A673 (cell line): Measurements from ENCODE around the gene ANAPC10. TPM values are rescaled to one million over a fixed set of nuclear protein-coding genes. Genes with fewer than 3 reads are reported as not detected.

Source experiments
- BruUV-seq: library from RNA; stranded (reverse); fragments of 400-500 nt; replicated peaks from 2 replicates; lab custom pipeline; 2021; lab: Mats Ljungman, UMichigan
- CTCF ChIA-PET: fragments of 300-600 bp; sonication (Branson Sonifier 250); formaldehyde crosslinking; loops from one replicate; lab custom pipeline; 2022; ENCODE audit warnings: antibody characterized with exemption; lab: Charles Lee
- POLR2A ChIA-PET: fragments of 300-600 bp; sonication (Branson Sonifier 250); formaldehyde crosslinking; loops from one replicate; lab custom pipeline; 2022; ENCODE audit warnings: antibody characterized with exemption; ENCODE audit not compliant: low non-redundant PET; lab: Charles Lee
- DNase-seq: peaks from one replicate; pipeline ENCODE4 v3.0.0-alpha.2; 2015; ENCODE audit warnings: low spot score
- H3K27ac ChIP-seq: fragments of 200-600 bp; sonication (generic); 2 replicates; pipeline ENCODE4 v1.5.1; 2016; ENCODE audit warnings: mixed run types, low read depth, mild to moderate bottlenecking, mixed read lengths, antibody characterized with exemption, low read length; ENCODE audit not compliant: poor library complexity, severe bottlenecking
- H3K27me3 ChIP-seq: fragments of 200-600 bp; sonication (generic); replicated peaks from 2 replicates; pipeline ENCODE4 v1.6.1; 2017; ENCODE audit warnings: mixed run types, low read depth, mild to moderate bottlenecking, mixed read lengths, antibody characterized with exemption, low read length; ENCODE audit not compliant: insufficient read depth, poor library complexity
- H3K36me3 ChIP-seq: fragments of 200-600 bp; sonication (generic); 2 replicates; pipeline ENCODE4 v1.6.1; 2016; ENCODE audit warnings: mixed run types, mild to moderate bottlenecking, mixed read lengths, antibody characterized with exemption, low read length; ENCODE audit not compliant: insufficient read depth, poor library complexity, severe bottlenecking
- H3K4me1 ChIP-seq: fragments of 200-600 bp; sonication (generic); 2 replicates; pipeline ENCODE4 v1.6.1; 2017; ENCODE audit warnings: mixed run types, mild to moderate bottlenecking, mixed read lengths, antibody characterized with exemption, low read length; ENCODE audit not compliant: insufficient read depth, poor library complexity, severe bottlenecking
- H3K4me3 ChIP-seq: fragments of 200-600 bp; sonication (generic); 2 replicates; pipeline ENCODE4 v1.5.1; 2016; ENCODE audit warnings: low read depth, mixed run types, mild to moderate bottlenecking, mixed read lengths, low read length; ENCODE audit not compliant: poor library complexity, severe bottlenecking
- H3K9me3 ChIP-seq: fragments of 200-600 bp; sonication (generic); 2 replicates; pipeline ENCODE4 v1.6.1; 2016; ENCODE audit warnings: mixed run types, low read depth, mild to moderate bottlenecking, mixed read lengths, antibody characterized with exemption, low read length; ENCODE audit not compliant: poor library complexity, severe bottlenecking
- CTCF ChIP-seq: fragments of 300-800, 200-600 bp; sonication (generic); conservative IDR thresholded peaks from 2 replicates; pipeline ENCODE4 v1.5.1; 2017; ENCODE audit warnings: low read depth, mild to moderate bottlenecking, antibody characterized with exemption, low read length, moderate library complexity, mixed read lengths
- EZH2 ChIP-seq: fragments of 200-600 bp; sonication (generic); IDR thresholded peaks from 2 replicates; pipeline ENCODE4 v1.6.1; 2017; ENCODE audit warnings: borderline replicate concordance, low read depth, mild to moderate bottlenecking, mixed read lengths, antibody characterized with exemption, low read length; ENCODE audit not compliant: poor library complexity, severe bottlenecking
- intact Hi-C: fragments of 100-400 bp; cut with micrococcal nuclease; formaldehyde crosslinking; loops from one replicate; pipeline ENCODE4 v1.10.0; 2022; ENCODE audit not compliant: unreplicated experiment
- total RNA-seq: library from RNA; stranded (reverse); gene quantifications from 2 replicates; pipeline ENCODE4 v1.2.3, GENCODE V29; 2021

Gene ANAPC10
- total RNA-seq, 1 experiment from 2014 or later, result 30.5 TPM

GRCh38 chr4:144948009-144948408 is 150.0 kb downstream of the ANAPC10 start:
- ChIA-PET POLR2A (no interaction called here), CTCF (no interaction called here)
- Histone ChIP-seq H3K27ac (no peak overlapping the region), H3K9me3 (peaks cover 6% of the 10 kb centered on the region), H3K4me3 (no peak overlapping the region), H3K27me3 (no peaks in the 10 kb centered on the region), H3K36me3 (no peaks in the 10 kb centered on the region), H3K4me1 (no peaks in the 10 kb centered on the region)
- no peak for DNase-seq
- intact Hi-C loops, result no loop called here
- BruUV-seq, result no TSS peak
- TF ChIP-seq CTCF (no peak), EZH2 (no peak)

Other genes with a start within 250 kb of the ANAPC10 start
- gene ABCE1, start 115 bp upstream of the ANAPC10 start, total RNA-seq, result 149 and 163 TPM in 2 replicates
- 38.5 and 44.2 TPM in 2 replicates for gene OTUD4, start 82.4 kb upstream of the ANAPC10 start, total RNA-seq